Neural cell (in vitro differentiated cells): ENCODE measurements around the gene SLC15A4. TPM values are rescaled to one million over a fixed set of nuclear protein-coding genes. Genes with fewer than 3 reads are reported as not detected.

ENCODE experiments used
- H2AFZ ChIP-seq: fragments of 200-600, 300-800 bp; sonication (generic), shearing (Covaris generic); 2 replicates; pipeline ENCODE4 v1.6.0; 2014; ENCODE audit warnings: low read depth, mild to moderate bottlenecking, antibody characterized with exemption, low read length, moderate library complexity
- H3F3A ChIP-seq: fragments of 200-600 bp; shearing (Covaris generic); 2 replicates; pipeline ENCODE4 v1.6.1; 2016; ENCODE audit warnings: mild to moderate bottlenecking, moderate library complexity, mixed read lengths, antibody characterized with exemption, low read length; ENCODE audit not compliant: insufficient read depth, poor library complexity, severe bottlenecking
- H3K27ac ChIP-seq: fragments of 200-600, 300-800 bp; sonication (generic), shearing (Covaris generic); 2 replicates; pipeline ENCODE4 v1.5.1; 2014; ENCODE audit warnings: mild to moderate bottlenecking, low read length, moderate library complexity
- H3K27me3 ChIP-seq: fragments of 300-800, 200-600 bp; sonication (generic), shearing (Covaris generic); 2 replicates; pipeline ENCODE4 v1.6.0; 2014; ENCODE audit warnings: mild to moderate bottlenecking, low read depth, low read length, moderate library complexity; ENCODE audit not compliant: insufficient read depth
- H3K36me3 ChIP-seq: fragments of 300-800, 200-600 bp; sonication (generic), shearing (Covaris generic); 2 replicates; pipeline ENCODE4 v1.5.1; 2014; ENCODE audit warnings: mild to moderate bottlenecking, antibody characterized with exemption, low read length, moderate library complexity; ENCODE audit not compliant: insufficient read depth
- H3K4me2 ChIP-seq: fragments of 300-800, 200-600 bp; sonication (generic), shearing (Covaris generic); 2 replicates; pipeline ENCODE4 v1.6.0; 2014; ENCODE audit warnings: mild to moderate bottlenecking, low read length
- H3K4me3 ChIP-seq: fragments of 300-800, 200-600 bp; sonication (generic), shearing (Covaris generic); 2 replicates; pipeline ENCODE4 v1.5.1; 2014; ENCODE audit warnings: mild to moderate bottlenecking, low read length, moderate library complexity
- H3K79me2 ChIP-seq: fragments of 200-600 bp; shearing (Covaris generic); replicated peaks from 2 replicates; pipeline ENCODE4 v1.6.0; 2014; ENCODE audit warnings: mild to moderate bottlenecking, low read length, moderate library complexity; ENCODE audit not compliant: insufficient read depth
- H3K9ac ChIP-seq: fragments of 300-800, 200-600 bp; sonication (generic), shearing (Covaris generic); 2 replicates; pipeline ENCODE4 v1.6.1; 2016; ENCODE audit warnings: mild to moderate bottlenecking, low read length, mixed read lengths
- H3K9me2 ChIP-seq: fragments of 200-600 bp; shearing (Covaris generic); 2 replicates; pipeline ENCODE4 v1.6.1; 2016; ENCODE audit warnings: mild to moderate bottlenecking, low read length, mixed read lengths; ENCODE audit not compliant: insufficient read depth
- H3K9me3 ChIP-seq: fragments of 200-600, 300-800 bp; sonication (generic), shearing (Covaris generic); 2 replicates; pipeline ENCODE4 v1.6.1; 2016; ENCODE audit warnings: mild to moderate bottlenecking, mixed run types, low read length, moderate library complexity, mixed read lengths
- H4K20me1 ChIP-seq: fragments of 200-600 bp; shearing (Covaris generic); 2 replicates; pipeline ENCODE4 v1.6.1; 2016; ENCODE audit warnings: mild to moderate bottlenecking, mixed run types; ENCODE audit not compliant: insufficient read depth
- EP300 ChIP-seq: fragments of 450-650 bp; conservative IDR thresholded peaks from 2 replicates; pipeline ENCODE4 v1.6.1; 2014; ENCODE audit warnings: antibody characterized with exemption, mild to moderate bottlenecking, moderate library complexity; ENCODE audit not compliant: poor library complexity, severe bottlenecking
- EZH2 ChIP-seq: fragments of 200-600, 300-800 bp; shearing (Covaris generic), sonication (generic); IDR thresholded peaks from 2 replicates; pipeline ENCODE4 v1.6.1; 2014; ENCODE audit warnings: antibody characterized with exemption, low read length, borderline replicate concordance, mild to moderate bottlenecking; ENCODE audit not compliant: insufficient read depth, poor library complexity, severe bottlenecking
- POLR2AphosphoS5 ChIP-seq: IDR thresholded peaks from 2 replicates; pipeline ENCODE4 v1.6.1; 2012
- RAD21 ChIP-seq: fragments of 450-650 bp; conservative IDR thresholded peaks from 2 replicates; pipeline ENCODE4 v1.6.1; 2014; ENCODE audit warnings: antibody characterized with exemption, mild to moderate bottlenecking, moderate library complexity
- SMC3 ChIP-seq: fragments of 450-650 bp; conservative IDR thresholded peaks from 2 replicates; pipeline ENCODE4 v1.6.1; 2014; ENCODE audit warnings: antibody characterized with exemption, mild to moderate bottlenecking, moderate library complexity; ENCODE audit not compliant: poor library complexity
- TAF1 ChIP-seq: IDR thresholded peaks from 2 replicates; pipeline ENCODE4 v1.6.1; 2012; ENCODE audit warnings: low read depth
- polyA plus RNA-seq: library from polyadenylated mRNA; depleted of rRNA; stranded (reverse); fragments of >200 nt; gene quantifications from 2 replicates; pipeline ENCODE4 v1.2.3, GENCODE V29; 2014
- TF ChIP-seq, protein P1 (sequence below): IDR thresholded peaks from 2 replicates; pipeline ENCODE4 v1.6.1; 2012; ENCODE audit warnings: borderline replicate concordance
- TF ChIP-seq, protein P2 (sequence below): fragments of 450-650 bp; IDR thresholded peaks from 2 replicates; pipeline ENCODE4 v1.5.1; 2014; ENCODE audit warnings: antibody characterized with exemption, mild to moderate bottlenecking, moderate library complexity; ENCODE audit not compliant: poor library complexity, severe bottlenecking

Gene SLC15A4
- polyA plus RNA-seq, 1 donor from 2014 or later = 34.7 TPM

DNA sequence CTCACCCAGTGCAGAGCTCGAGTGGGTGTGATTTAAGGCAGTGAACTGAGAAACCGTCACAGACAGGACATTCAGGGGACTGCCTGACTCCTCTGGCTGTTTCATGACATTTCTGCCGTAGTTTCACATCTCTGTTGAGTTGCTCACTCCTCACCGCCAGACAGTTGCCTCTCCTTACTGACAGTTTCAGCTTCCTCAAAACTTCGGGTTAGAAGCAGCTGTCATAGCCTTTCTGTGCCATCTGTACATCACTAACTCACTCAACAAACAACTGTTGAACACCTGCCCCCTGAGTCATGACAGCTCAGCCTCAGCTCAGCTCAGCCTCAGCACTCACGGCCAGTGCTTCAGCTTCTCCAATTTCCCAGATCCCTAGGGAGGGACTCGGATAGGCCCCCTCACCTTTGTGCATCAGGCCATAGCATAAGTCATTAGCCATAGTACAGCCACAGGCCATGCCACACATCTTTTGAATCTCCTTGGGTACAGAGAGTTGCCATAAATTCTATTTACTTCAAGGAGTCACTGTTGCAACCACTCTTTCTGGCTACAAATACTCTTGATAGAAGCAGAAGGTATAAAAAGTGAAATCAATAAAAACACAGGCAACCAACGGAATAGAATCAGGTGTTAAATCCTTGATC, 6.2 kb upstream of the SLC15A4 start:
- Histone ChIP-seq H2AFZ (no peak overlapping the region), H4K20me1 (no peaks in the 10 kb centered on the region), H3K9me3 (no peaks in the 10 kb centered on the region), H3K9me2 (no peaks in the 10 kb centered on the region), H3K9ac (no peak overlapping the region), H3K27ac (no peak overlapping the region), H3K27me3 (no peaks in the 10 kb centered on the region), H3K79me2 (no peaks in the 10 kb centered on the region), H3K36me3 (no peaks in the 10 kb centered on the region), H3K4me2 (no peak overlapping the region), H3F3A (no peaks in the 10 kb centered on the region), H3K4me3 (no peak overlapping the region)
- no peak for TF ChIP-seq POLR2AphosphoS5
- TF ChIP-seq TAF1 = no peak
- no peak for TF ChIP-seq EP300
- TF ChIP-seq SMC3 = no peak
- TF ChIP-seq, protein P1, sequence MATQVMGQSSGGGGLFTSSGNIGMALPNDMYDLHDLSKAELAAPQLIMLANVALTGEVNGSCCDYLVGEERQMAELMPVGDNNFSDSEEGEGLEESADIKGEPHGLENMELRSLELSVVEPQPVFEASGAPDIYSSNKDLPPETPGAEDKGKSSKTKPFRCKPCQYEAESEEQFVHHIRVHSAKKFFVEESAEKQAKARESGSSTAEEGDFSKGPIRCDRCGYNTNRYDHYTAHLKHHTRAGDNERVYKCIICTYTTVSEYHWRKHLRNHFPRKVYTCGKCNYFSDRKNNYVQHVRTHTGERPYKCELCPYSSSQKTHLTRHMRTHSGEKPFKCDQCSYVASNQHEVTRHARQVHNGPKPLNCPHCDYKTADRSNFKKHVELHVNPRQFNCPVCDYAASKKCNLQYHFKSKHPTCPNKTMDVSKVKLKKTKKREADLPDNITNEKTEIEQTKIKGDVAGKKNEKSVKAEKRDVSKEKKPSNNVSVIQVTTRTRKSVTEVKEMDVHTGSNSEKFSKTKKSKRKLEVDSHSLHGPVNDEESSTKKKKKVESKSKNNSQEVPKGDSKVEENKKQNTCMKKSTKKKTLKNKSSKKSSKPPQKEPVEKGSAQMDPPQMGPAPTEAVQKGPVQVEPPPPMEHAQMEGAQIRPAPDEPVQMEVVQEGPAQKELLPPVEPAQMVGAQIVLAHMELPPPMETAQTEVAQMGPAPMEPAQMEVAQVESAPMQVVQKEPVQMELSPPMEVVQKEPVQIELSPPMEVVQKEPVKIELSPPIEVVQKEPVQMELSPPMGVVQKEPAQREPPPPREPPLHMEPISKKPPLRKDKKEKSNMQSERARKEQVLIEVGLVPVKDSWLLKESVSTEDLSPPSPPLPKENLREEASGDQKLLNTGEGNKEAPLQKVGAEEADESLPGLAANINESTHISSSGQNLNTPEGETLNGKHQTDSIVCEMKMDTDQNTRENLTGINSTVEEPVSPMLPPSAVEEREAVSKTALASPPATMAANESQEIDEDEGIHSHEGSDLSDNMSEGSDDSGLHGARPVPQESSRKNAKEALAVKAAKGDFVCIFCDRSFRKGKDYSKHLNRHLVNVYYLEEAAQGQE = no peak
- TF ChIP-seq EZH2 = no peak

DNA sequence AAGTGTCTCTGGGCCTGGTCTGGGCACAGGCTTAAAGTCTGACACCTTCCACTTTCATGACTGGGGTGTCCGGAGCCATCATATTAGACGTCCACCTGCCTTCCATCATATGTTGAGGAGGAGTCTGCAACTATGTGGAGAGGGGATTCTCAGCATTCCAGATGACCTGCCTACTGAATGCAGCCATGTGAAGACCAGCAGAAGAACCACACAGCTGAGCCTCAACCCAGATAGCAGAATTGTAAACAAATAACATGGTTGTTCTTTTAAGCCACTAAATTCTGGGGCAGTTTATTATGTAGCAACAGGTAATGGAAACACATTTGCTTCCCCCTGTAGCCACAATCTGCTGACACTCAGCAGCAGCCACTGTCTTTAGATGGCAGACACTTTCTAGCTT, 4.0 kb upstream of the SLC15A4 start:
- Histone ChIP-seq H4K20me1 (no peaks in the 10 kb centered on the region), H3K27ac (no peak overlapping the region), H3K9me3 (no peaks in the 10 kb centered on the region), H3K4me3 (no peak overlapping the region), H3K27me3 (no peaks in the 10 kb centered on the region), H3K9ac (no peak overlapping the region), H3K36me3 (no peaks in the 10 kb centered on the region), H3K79me2 (peaks cover 5% of the 10 kb centered on the region), H2AFZ (no peak overlapping the region), H3K9me2 (no peaks in the 10 kb centered on the region), H3K4me2 (no peak overlapping the region), H3F3A (no peaks in the 10 kb centered on the region)
- TF ChIP-seq, protein P1 = no peak
- TF ChIP-seq RAD21 (no peak), EZH2 (no peak), POLR2AphosphoS5 (no peak)
- TF ChIP-seq, protein P2, sequence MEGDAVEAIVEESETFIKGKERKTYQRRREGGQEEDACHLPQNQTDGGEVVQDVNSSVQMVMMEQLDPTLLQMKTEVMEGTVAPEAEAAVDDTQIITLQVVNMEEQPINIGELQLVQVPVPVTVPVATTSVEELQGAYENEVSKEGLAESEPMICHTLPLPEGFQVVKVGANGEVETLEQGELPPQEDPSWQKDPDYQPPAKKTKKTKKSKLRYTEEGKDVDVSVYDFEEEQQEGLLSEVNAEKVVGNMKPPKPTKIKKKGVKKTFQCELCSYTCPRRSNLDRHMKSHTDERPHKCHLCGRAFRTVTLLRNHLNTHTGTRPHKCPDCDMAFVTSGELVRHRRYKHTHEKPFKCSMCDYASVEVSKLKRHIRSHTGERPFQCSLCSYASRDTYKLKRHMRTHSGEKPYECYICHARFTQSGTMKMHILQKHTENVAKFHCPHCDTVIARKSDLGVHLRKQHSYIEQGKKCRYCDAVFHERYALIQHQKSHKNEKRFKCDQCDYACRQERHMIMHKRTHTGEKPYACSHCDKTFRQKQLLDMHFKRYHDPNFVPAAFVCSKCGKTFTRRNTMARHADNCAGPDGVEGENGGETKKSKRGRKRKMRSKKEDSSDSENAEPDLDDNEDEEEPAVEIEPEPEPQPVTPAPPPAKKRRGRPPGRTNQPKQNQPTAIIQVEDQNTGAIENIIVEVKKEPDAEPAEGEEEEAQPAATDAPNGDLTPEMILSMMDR = no peak
